ELR (cell line): ENCODE data around the gene FRMD4A.

Experiments used
- DNase-seq: peaks from one replicate; pipeline ENCODE4 v3.0.0-alpha.2; 2015; ENCODE audit warnings: low read depth

The FRMD4A gene

DNA sequence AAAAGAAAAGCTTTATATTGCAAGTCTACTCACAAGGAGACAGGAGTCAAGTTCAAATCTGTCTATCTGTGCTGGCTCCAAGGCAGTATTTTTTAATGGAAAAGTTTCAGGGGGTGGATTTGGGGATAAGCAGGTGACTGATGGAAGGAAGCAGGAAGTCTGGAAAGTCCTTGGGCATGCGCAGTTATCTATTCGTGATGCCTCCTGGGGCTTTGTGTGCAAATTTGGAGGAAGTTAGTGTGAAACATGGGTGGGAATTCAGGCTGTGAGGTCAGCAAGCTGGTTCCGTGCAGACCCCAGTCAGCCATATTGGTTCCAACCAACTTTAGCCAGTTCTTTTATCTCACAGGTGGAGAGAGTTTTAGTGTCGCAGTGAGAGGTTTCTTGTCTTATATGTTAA lies 140.0 kb downstream of the FRMD4A start:
- DNase-seq: no peak

DNA sequence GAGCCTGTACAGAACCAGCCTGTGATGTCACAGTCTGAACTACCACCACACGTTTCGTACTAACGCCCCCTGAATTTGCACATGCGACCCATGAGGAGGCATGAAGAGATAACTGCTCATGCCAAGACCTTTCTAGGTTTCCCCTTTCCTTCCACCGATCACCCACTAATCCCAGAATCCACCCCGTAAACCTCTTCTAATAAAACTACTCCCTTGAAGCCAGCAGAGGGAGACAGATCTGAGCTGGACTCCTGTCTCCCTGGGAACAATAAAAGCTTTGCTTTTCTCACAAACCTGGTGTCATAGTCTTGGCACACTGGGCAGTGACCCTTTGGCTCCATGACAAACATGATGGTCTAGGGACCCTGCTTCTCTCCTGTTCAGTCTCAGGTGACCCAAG lies 144.5 kb downstream of the FRMD4A start:
- no peak for DNase-seq

DNA sequence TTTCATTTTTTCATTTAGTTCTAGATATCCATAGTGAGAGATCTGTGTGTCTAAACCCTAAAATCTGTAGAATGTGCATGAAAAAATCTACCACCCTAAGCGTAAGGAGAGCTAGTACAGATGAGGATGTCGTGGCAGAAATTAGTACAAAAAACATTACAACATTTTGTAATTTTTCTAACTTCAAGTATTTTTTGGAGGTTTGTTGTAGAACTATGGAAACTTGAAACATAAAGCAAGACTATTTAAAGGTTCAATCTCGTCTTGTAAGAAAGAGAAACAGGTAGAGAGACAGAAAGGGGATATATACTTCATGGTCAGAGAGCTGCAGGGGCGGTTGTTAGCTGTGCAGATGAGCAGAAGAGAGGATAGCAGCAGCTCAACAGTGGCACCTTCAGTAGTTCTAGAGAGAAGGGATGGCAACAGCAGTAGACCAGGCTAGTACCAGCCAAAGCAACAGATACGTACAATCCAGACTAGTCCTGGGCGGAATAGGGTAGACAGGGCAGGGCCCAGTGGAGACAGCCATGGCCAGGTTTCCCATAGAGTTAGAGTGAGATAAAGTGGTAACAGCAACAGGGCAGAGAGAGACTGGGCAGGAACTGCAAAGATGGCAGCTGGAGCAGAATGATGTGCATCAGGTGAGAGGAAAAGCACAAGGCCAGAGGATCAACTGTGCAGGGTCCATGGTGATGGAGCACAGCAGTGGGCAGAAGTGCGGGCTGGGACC lies 145.2 kb downstream of the FRMD4A start:
- DNase-seq: peak; percentile 94

DNA sequence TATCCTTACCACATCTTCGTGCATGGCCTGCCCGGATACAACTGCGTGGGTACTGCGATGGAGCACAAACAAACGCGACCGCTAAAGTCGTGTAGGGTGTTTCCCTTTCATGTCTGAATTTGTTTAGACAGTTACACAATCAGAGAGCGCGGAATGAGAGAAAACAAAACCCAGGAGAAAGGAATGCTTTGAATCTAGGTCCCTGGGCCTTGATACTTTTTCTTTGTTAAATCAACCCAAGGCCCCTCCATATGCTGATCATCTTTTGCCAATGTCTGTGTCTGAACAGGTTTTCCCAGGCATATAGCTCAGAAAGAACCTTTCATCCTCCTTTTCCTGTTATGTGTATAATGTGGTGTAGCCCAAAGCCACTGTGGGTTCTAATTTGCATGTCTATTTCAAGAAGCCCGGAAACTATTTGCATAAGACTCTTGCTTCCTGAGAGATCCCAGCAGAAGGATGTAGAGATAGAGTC lies 145.8 kb downstream of the FRMD4A start:
- DNase-seq: peak; percentile 61

DNA sequence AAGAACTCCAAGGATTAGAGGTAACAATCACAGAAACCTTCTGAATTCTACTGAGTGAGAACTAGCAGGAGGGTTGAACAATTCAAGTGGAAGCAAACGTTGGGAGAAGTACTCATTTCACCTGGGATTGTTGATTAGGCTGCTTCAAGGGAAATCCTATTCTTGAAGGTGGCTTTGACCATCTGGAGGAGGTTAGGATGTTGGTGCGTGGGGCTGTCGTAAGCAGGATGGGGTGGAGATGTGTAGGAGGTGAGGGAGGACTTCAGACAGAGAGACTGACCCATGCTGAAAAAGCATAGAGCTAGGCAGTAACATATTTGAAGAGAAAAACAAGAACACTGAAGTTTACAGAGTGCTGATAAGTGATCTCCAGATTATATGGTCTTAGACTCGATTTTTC lies 147.9 kb downstream of the FRMD4A start:
- DNase-seq: no peak

DNA sequence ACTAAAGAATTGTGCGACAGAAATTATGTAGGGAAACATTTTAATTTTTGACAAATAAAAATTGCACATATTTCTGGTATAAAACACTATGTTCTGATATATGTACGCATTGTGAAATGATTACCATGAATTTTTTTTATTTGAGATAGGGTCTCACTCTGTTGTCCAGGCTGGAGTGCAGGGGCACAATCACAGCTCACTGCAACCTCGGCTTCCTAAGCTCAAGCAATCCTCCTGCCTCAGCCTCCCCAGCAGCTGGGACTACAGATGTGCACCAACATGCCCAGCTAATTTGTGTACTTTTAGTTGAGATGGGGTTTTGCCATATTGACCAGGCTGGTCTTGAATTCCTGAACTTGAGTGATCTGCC lies 149.2 kb downstream of the FRMD4A start:
- DNase-seq: no peak

DNA sequence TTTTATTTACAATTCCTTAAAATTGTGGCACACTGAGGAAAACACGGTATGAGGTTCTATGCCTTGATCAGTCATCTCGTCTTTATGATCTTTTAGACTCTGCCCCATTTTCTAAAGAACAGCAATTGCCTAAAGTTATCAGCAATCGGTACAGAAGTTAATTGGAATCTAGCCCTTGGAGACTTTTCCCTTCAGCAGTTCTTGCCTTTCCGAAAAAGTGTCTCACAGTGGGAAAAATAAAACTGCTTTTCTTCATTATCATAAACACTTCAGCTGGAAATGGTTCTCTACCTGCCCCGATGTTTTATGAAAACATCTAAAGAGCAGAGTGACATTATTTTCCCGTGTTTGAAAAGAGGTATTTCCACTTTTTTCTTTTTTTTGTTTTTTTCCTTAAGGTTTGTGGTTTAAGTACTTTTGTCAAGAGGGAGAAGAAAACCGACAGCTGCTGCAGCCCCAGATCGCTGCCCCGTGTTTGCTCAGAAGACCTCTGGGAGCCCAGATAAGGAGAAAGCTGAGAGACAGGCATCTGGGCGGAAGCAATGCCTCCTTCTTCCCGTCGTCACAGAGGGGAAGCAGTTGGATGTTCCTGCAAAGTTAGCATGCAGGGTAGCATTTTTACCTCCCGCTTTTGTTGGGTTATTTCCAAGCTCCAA lies 149.7 kb downstream of the FRMD4A start:
- no peak for DNase-seq

DNA sequence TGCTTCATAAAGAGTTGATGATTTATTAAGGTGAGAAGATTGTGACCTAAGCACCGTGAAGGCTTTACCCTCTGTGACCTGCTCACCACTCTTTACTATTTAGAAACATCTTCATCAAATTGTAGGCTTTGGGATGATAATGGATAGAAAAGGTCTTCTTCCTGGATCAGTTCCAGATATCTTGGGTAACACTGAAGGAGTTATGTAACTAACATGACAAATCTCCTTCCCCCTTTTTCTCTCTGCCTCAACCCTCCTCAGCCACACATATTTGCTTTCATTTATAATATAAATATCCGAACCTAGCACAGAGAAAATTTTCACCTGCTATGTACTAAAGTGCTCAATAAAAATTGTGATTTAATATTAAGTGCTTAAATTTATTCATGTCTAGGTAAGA lies 151.5 kb downstream of the FRMD4A start:
- no peak for DNase-seq

DNA sequence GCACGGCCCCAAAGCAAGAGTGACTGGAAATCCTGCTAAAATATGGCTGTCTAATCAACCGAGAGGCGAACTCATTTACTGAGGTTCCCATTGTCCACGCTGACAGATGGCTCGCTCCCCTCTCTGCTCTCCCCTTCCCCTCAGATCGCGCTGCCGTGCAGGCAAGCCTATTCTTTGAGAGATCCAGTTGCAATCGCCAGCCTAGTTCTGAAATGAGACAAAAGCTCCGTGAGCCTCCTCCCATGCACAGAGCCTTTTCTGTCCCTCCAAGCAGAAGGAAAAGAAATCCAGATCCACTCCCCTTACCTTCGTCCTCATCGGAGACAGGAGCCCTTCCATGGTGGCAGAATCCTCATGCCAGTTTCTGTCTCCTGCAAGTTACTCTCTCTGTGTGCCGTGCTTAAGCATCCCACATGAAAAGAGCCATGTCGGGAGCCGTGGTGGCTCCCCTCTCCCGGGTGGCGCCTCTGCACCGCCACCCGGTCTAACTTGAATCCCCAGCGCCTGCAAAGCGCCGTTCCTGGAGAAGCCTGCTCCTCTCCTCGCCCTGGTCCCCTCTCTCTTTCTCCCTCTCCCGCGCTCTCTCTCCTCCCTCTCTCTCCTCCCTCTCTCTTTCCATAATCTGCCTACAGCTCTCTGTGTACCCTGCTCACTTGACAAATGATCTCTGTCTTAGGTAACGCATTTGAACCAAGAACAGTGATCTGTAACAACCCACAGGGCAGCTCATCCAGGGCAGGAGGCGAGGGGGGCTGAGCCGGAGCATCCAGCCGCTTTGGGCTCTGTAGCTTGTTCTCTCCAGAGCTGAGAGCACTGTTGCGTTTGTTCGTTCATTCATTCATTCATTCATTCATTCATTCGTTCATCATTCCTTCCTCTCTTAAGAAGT lies 156.8 kb downstream of the FRMD4A start:
- peak; percentile 16 for DNase-seq

DNA sequence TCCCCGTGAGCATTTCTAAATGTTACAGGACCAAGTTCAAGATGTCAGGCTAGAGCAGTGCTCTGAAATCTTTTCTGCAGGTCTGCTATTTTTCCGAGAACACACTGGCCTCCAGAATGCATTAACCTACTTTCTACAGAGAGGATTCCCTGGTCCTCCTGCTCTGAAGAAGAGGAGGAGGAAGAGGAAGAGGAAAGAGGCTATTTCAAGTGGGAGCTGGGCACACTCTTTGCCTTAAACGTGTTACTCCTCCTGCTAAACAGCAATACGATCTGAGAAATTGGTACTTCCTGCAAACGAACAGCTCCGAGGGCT lies 157.4 kb downstream of the FRMD4A start:
- peak; percentile 41 for DNase-seq

DNA sequence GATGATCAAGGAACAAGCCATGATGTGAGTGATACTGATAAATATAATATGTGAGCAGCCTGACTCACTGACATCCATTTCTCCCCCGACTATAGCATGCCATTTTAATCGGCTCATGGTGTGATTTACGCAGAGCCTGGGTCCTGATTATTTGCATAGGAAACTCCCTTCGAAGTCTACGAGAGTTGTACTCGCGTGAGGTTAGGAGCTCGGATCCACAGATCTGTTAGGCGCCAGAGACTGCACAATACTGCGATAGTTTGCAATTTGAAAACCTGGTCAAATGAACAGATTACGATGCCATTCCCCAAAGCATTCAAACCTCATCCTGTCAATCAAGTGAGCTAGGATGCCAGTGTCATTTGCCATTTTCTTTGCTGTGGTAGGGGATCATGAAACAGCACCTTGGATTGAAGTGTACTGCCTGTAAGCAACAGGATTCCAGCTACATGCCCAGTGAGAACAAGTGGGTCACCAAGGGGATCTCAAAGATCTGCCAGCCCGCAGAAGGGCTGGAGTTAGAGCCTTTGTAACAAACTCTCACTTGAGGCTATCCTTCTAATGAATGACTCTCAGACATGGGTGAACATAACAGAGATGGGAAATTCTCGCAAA lies 158.3 kb downstream of the FRMD4A start:
- no peak for DNase-seq

DNA sequence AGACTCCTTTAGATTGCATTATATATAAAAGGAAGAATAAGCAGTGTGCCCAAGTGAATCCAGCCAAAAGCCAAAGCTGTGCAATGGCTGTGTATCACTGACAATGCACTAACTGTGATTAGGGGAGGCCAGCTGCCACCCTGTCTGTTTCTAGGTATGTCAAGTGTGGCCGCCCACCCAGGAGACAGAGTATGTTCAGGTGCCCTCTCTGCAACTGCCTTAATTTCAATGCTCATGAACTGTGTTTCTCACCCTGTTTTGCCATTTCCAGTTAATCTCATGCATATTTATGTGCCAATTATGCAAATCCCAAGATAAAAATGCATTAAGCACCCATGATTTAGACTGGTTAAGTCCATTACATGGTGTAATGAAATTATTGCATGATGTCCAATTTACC lies 159.4 kb downstream of the FRMD4A start:
- no peak for DNase-seq

DNA sequence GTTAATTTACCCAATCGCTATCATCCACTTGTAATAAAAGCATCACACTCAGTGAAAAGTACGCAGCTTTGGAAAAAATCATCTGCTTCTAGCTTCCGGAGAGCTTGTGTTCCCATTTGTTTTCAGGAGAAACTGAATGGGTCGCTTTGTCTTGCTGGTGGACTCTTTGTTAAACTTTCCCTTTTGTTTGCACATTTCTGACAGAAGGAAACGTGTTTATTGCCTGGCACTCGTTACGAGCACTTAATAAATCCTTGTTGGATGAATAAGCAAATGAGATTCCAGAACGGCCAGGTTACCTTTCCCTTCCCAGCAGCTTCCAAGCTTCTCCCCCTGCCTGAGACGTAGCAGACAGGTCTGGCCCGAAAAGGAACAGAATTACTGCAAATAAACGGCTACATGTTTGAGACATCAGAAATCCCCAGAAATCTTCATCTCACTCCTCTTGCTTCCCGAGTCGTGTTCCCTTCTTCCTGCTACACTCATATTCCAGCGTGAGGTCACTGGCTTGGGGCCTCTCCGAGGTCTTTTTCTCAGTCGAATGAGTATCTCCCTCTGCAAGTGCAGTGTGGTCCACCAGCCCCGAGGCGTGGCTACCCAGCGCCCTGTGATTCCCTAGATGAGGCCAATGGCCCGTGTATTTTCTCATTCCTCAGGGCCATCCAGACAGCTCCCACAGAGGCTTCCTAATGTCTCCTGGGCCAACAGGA lies 167.2 kb downstream of the FRMD4A start:
- DNase-seq: no peak

DNA sequence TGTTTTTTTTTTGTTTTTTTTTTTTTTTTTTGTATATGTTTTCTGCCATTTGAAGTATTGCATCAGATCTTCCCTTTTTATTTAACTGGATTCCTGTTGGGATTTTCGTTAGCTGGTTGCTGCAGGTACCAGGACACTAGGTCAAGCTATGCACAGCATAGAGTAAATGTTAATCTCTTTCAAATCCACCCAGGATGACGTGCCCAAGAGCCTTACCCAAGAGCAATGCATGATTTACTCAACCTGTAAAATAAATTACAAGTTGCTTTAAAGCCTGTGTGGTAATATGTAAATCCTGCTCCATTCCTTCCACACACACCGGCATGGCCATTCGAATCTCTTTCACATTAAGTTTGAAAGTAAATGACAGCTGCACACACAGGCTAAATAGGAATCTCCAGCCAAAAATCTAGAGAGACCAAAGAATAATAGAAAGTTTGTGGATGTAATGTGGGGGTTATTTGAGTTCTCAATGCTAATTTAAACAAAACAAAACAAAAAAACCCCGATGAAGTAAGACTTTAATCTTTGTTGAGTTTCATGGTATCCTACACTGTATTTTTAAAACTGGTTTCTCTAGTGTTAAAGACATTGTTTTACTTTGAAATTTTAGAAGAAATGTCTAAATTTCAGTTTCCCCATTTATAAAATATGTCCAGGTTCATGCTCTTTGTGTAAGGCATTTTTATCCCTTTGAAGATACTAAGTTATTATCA lies 167.9 kb downstream of the FRMD4A start:
- DNase-seq: no peak

DNA sequence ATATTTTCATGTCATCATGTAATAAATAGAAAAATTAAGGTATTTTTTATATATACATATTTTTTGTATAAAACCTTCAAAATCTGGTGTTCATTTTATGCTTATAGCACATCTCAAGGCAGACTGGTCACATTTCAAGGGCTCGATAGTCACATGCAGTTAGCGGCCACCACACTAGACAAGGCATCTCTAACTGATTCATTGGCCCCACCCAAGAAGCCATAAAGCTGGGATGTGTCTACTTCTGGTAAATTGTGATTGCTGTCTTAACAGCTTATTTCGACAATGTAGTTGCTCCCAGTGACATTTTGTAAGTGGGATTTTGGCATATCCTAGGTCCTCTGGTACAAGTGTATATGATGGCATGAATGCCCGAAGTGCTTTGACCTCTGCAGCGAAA lies 168.7 kb downstream of the FRMD4A start:
- no peak for DNase-seq

DNA sequence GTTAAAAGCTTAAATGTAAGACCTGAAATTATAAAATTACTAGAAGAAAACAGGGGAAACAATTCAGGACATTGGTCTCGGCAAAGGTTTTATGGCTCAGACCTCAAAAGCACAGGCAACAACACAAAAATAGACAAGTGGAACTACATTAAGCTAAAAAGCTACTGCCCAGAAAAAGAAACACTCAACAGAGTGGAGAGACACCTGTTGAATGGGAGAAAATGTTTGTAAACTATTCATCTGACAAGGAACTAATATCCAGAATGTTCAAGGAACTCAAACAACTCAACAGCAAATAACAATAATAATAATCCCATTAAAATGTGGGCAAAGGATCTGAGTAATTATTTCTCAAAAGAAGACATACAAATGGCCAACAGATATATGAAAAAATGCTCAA lies 170.4 kb downstream of the FRMD4A start:
- no peak for DNase-seq

DNA sequence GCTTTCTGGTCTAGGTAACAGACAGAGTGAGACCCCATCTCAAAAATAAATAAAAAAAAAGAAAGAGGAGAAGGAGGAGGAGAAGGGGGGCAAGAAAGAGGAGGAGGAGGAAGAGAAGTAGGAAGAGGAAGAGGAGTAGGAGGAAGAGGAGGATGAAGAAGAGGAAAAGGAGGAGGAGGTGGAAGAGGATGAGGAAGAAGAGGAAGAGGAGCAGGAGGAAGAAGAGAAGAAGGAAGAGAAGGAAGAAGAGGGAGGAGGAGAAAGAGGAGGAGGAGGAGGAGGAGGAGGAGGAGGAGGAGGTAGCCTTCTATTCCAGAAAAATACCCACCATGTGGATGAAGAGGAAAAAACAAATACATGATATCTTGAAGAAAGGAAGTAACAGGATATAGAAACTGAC lies 172.1 kb downstream of the FRMD4A start:
- no peak for DNase-seq

DNA sequence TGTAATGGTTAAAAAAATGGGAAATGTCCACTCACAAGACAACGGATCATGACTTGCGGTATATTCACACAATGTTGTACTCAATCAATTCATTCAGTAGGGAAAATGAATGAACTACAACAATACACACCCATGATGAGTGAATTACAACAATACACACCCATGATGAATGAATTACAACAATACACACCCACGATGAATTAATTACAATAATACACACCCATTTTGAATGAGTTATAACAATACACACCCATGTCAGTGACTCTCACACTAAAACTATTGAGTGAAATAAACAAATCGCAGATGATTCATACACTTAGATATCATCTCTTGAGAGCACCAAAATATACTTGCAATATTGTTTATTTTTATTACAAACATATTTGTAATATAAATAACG lies 174.6 kb downstream of the FRMD4A start:
- DNase-seq: peak; percentile 31

DNA sequence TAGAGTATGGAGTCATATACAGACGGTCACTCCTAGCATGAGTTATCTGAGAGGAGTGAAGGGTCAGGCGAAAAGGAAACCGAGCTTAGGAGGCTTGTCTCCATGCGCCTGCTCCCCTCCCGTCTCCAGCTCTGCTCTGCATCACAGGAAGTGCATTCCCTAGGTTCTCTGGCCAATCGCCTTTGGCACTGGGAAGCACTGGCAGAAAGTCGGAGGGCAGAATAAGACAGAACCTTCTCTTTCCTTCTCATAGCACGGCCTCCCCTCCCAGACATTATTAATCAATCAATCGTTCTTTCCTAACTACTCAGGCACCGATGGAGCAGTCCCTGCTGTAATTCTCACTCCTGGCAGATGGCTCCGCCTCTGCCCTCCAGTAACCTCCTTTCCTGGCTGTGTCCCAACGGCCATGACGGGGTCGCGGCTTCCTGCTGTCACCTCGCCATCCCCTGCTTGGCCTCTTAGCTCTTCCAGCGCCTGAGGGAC lies 177.1 kb downstream of the FRMD4A start:
- no peak for DNase-seq

DNA sequence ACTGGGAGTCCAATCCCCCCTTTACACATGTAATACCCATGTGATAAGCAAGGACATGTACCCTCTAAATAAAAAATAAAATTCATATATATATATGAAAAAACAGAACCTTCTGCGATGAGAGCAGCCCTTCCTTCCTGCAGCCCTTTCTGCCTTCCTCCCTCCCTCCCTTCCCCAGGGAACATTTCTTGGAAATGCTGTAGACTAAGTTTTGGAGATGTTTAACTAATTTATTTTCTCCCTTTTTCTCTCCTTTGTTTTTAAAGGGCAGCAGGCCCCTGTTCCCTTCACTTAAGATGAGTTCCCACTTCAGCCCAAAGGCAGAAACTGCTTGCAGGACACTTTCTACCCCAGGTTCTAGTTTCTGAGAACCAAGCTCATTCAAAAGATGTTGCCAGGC lies 179.2 kb downstream of the FRMD4A start:
- no peak for DNase-seq

DNA sequence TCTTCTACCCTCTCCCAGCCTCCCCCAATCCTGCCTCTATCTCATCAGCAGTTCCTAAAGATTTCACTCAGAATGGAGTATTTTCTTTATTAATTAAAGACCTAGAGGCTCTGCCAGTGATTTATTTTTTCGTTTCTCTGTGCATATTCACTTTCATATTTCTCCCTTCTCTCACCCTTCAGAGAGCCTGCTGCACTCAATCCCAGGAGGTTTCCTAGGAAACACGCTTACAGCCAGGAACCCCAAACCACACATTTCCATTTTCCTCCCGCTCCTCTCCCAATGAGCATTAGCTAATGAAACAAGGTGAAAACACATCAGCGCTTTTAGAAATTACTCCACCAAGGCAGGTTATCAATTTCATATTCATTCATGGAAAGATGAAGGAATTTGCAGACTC lies 180.2 kb downstream of the FRMD4A start:
- DNase-seq: no peak
